HL-60 (cell line): ENCODE results near the gene SNAI3.

Experiments used
- DNase-seq, 2 experiments: peaks; one replicate each; pipeline ENCODE4 v3.0.0-alpha.2; 2010 to 2020; ENCODE audit warnings: low read depth in 1 of 2, low spot score in 1 of 2
- H3K27ac ChIP-seq: fragments of 250-450 bp; sonication (Bioruptor Pico); replicated peaks from 2 replicates; pipeline ENCODE4 v1.5.1; 2020; ENCODE audit warnings: mild to moderate bottlenecking, moderate library complexity
- H3K27me3 ChIP-seq: fragments of 250-450 bp; sonication (Bioruptor Pico); 2 replicates; pipeline ENCODE4 v1.5.1; 2021; ENCODE audit warnings: mild to moderate bottlenecking, moderate library complexity; ENCODE audit not compliant: insufficient read depth, poor library complexity, severe bottlenecking
- H3K4me3 ChIP-seq: replicated peaks from 2 replicates; pipeline ENCODE4 v1.5.1; 2011; ENCODE audit warnings: mild to moderate bottlenecking, control low read depth, low read length; ENCODE audit not compliant: insufficient read depth
- CTCF ChIP-seq: IDR thresholded peaks from one replicate; pipeline ENCODE4 v1.5.1; 2011; ENCODE audit warnings: low read length, control low read depth, inconsistent platforms; ENCODE audit not compliant: insufficient read depth
- GABPA ChIP-seq: IDR thresholded peaks from 2 replicates; pipeline ENCODE4 v1.6.1; 2012; ENCODE audit warnings: low read depth
- POLR2AphosphoS5 ChIP-seq: IDR thresholded peaks from 2 replicates; pipeline ENCODE4 v1.6.1; 2012; ENCODE audit warnings: low read depth
- REST ChIP-seq: IDR thresholded peaks from 2 replicates; pipeline ENCODE4 v1.6.1; 2012; ENCODE audit warnings: low read depth; ENCODE audit not compliant: insufficient replicate concordance
- SPI1 ChIP-seq: IDR thresholded peaks from 2 replicates; pipeline ENCODE4 v1.6.1; 2012; ENCODE audit warnings: low read depth, mild to moderate bottlenecking, borderline replicate concordance

The SNAI3 gene

GRCh38 chr16:88659160-88659559, 27.1 kb downstream of the SNAI3 start:
- H3K27me3 ChIP-seq: no peaks in the 10 kb centered on the region
- no peak overlapping the region for H3K4me3 ChIP-seq
- no peak overlapping the region for H3K27ac ChIP-seq
- DNase-seq: no peak
- TF ChIP-seq POLR2AphosphoS5 (no peak), GABPA (no peak), CTCF (no peak), REST (no peak), SPI1 (no peak)

GRCh38 chr16:88658714-88659113, 27.6 kb downstream of the SNAI3 start:
- H3K27ac ChIP-seq: no peak overlapping the region
- DNase-seq: no peak
- H3K27me3 ChIP-seq: no peaks in the 10 kb centered on the region
- H3K4me3 ChIP-seq: no peak overlapping the region
- TF ChIP-seq SPI1 (no peak), GABPA (no peak), REST (no peak), CTCF (no peak), POLR2AphosphoS5 (no peak)

- Histone ChIP-seq H3K27me3 (no peaks in the 10 kb centered on the region), H3K4me3 (no peak overlapping the region), H3K27ac (no peak overlapping the region)
- DNase-seq: no peak
- TF ChIP-seq POLR2AphosphoS5: no peak
- no peak for TF ChIP-seq SPI1
- TF ChIP-seq CTCF: no peak
- TF ChIP-seq GABPA: no peak
These were observed 28.9 kb downstream of the SNAI3 start for GRCh38 chr16:88657371-88657770.

GRCh38 chr16:88656291-88656980, 29.9 kb downstream of the SNAI3 start:
- Histone ChIP-seq H3K4me3 (no peak overlapping the region), H3K27ac (no peak overlapping the region), H3K27me3 (no peaks in the 10 kb centered on the region)
- no peak for TF ChIP-seq CTCF
- no peak for TF ChIP-seq POLR2AphosphoS5
- no peak for TF ChIP-seq SPI1
- TF ChIP-seq GABPA: no peak
- TF ChIP-seq REST: no peak
- DNase-seq: no peak
